Activated naive CD4-positive, alpha-beta T cell treated with anti-CD3 and anti-CD28 coated beads, Interleukin-2, amount 10 ng/mL, durations not matched to agents 7 days and 5 days (primary cell): ENCODE data around the gene NCKIPSD.

ENCODE experiments used
- CTCF ChIA-PET: fragments of 350-600 bp; sonication (Branson Sonifier 250); formaldehyde crosslinking; loops from one replicate; lab custom pipeline; 2021; ENCODE audit warnings: antibody characterized with exemption; lab: Charles Lee
- DNase-seq: peaks from one replicate; pipeline ENCODE4 v3.0.0-alpha.2; 2020
- H3K27ac Mint-ChIP-seq: one replicate; pipeline ENCODE4 v1.8.0; 2021; ENCODE audit warnings: mild to moderate bottlenecking, moderate library complexity, mixed read lengths
- H3K27me3 Mint-ChIP-seq: one replicate; pipeline ENCODE4 v1.8.0; 2021; ENCODE audit warnings: mild to moderate bottlenecking, mixed read lengths
- H3K36me3 Mint-ChIP-seq: one replicate; pipeline ENCODE4 v1.8.0; 2021; ENCODE audit warnings: mixed read lengths
- H3K4me1 Mint-ChIP-seq: one replicate; pipeline ENCODE4 v1.8.0; 2021; ENCODE audit warnings: mixed read lengths
- H3K4me3 Mint-ChIP-seq: one replicate; pipeline ENCODE4 v1.8.0; 2021; ENCODE audit warnings: mild to moderate bottlenecking, moderate library complexity, mixed read lengths
- H3K9me3 Mint-ChIP-seq: one replicate; pipeline ENCODE4 v1.8.0; 2021; ENCODE audit warnings: mixed read lengths

Gene NCKIPSD

GRCh38 chr3:48679411-48680391, 6.0 kb downstream of the NCKIPSD start:
- H3K27ac Mint-ChIP-seq = peak overlapping the region; percentile 69
- CTCF ChIA-PET = no interaction called here
- DNase-seq = no peak

DNA sequence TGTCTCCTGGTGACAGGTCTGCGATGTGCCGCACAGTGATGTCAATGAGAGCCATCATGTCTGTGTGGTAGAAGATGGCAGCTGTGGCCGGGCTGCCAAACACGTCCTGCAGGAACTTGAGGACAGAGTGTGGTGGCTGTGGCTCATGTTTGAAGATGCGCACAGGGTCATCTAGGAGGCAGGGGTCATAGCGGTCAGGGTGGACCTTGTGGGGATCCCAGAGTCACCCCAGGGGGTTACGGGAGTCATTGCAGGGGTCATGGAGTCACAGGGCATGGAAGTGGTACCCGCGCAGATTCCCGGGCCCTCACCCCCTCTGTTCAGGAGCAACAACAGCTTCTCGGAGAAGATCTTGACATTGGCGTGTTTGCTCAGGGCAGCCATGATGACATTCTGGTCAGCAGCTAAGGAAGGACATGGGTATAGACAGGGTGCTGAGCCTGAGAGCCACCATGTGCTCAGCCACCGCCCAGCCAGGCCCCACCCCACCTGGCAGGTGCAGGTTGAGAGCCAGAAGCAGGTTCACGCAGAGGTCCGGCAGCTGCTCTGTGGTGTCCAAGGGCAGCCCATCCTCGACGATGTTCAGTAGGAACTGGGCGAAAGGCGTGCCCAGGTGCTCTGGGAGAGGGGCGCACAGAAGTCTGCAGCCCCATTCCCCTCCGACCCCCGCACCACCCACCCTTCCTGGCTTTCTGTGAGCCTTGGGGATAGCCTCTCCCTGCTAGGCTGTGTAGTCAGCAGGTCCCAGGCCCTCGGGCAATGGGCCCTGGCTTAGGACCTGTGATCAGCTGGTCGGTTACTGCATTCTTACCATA, 6.9 kb downstream of the NCKIPSD start:
- CTCF ChIA-PET = no interaction called here
- peak overlapping the region; percentile 54 for H3K27ac Mint-ChIP-seq

More at GRCh38 chr3:48679411-48680391, 6.0 kb downstream of the NCKIPSD start:
- Mint-ChIP-seq H3K27me3 (no peaks in the 10 kb centered on the region), H3K9me3 (no peaks in the 10 kb centered on the region), H3K4me3 (no peak overlapping the region), H3K36me3 (peaks cover 58% of the 10 kb centered on the region), H3K4me1 (peaks cover 43% of the 10 kb centered on the region)

GRCh38 chr3:48678056-48678455, 7.7 kb downstream of the NCKIPSD start:
- CTCF ChIA-PET = no interaction called here
- Mint-ChIP-seq H3K4me3 (no peak overlapping the region), H3K9me3 (no peaks in the 10 kb centered on the region), H3K4me1 (peaks cover 30% of the 10 kb centered on the region), H3K36me3 (peaks cover 52% of the 10 kb centered on the region), H3K27me3 (no peaks in the 10 kb centered on the region), H3K27ac (no peak overlapping the region)
- no peak for DNase-seq

More for the DNA sequence above, 6.9 kb downstream of the NCKIPSD start:
- peaks cover 35% of the 10 kb centered on the region for H3K4me1 Mint-ChIP-seq
- H3K9me3 Mint-ChIP-seq = no peaks in the 10 kb centered on the region
- H3K4me3 Mint-ChIP-seq = no peak overlapping the region
- H3K36me3 Mint-ChIP-seq = peaks cover 56% of the 10 kb centered on the region
- no peaks in the 10 kb centered on the region for H3K27me3 Mint-ChIP-seq
- DNase-seq = no peak

- Mint-ChIP-seq H3K27me3 (no peaks in the 10 kb centered on the region), H3K27ac (no peak overlapping the region), H3K4me1 (peaks cover 7% of the 10 kb centered on the region), H3K36me3 (peaks cover 35% of the 10 kb centered on the region), H3K4me3 (no peak overlapping the region), H3K9me3 (no peaks in the 10 kb centered on the region)
- DNase-seq = no peak
- CTCF ChIA-PET = interaction anchor here (1.5 kb wide), 1 partner anchor 12 kb away, joined by 3 read pairs; no protein-coding TSS in a partner anchor
Measured at GRCh38 chr3:48674505-48674904, 11.2 kb downstream of the NCKIPSD start.

- H3K4me3 Mint-ChIP-seq = no peak overlapping the region
- H3K27me3 Mint-ChIP-seq = no peaks in the 10 kb centered on the region
- H3K27ac Mint-ChIP-seq = no peak overlapping the region
- CTCF ChIA-PET = no interaction called here
- H3K4me1 Mint-ChIP-seq = no peaks in the 10 kb centered on the region
- peaks cover 24% of the 10 kb centered on the region for H3K36me3 Mint-ChIP-seq
- no peaks in the 10 kb centered on the region for H3K9me3 Mint-ChIP-seq
- DNase-seq = no peak
Measured at GRCh38 chr3:48672522-48672921, 13.2 kb downstream of the NCKIPSD start.

DNA sequence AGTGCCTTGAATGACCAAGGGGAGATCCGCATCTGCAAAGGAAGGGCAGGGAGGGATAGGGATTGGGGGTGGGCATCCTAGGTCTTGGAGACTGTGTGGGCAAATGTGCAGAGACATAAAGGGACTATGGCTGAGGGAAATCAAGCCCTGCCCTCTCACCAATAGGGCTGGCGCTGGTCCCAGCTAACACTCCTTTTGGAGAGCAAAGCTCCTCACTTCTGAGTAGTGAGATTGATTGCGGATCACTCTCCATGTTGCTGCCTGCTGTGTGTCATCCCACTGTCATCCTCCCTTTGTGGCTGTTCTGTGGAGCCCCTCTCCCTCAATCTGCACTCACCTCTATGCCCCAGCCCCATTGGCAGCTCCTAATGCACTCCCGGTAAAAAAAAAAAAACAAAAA, 20.8 kb downstream of the NCKIPSD start:
- peaks cover 7% of the 10 kb centered on the region for H3K36me3 Mint-ChIP-seq
- DNase-seq = no peak
- peaks cover 21% of the 10 kb centered on the region for H3K4me1 Mint-ChIP-seq
- H3K4me3 Mint-ChIP-seq = no peak overlapping the region
- CTCF ChIA-PET = interaction anchor here (0.6 to 2.4 kb wide), 3 partner anchors 19 to 176 kb away, joined by 3 to 9 read pairs (median 6); partner anchors contain the start of gene SLC26A6
- H3K27me3 Mint-ChIP-seq = peaks cover 44% of the 10 kb centered on the region
- H3K9me3 Mint-ChIP-seq = no peaks in the 10 kb centered on the region
- no peak overlapping the region for H3K27ac Mint-ChIP-seq

GRCh38 chr3:48664313-48664644, 21.4 kb downstream of the NCKIPSD start:
- Mint-ChIP-seq H3K9me3 (no peaks in the 10 kb centered on the region), H3K36me3 (peaks cover 7% of the 10 kb centered on the region), H3K4me3 (peak overlapping the region; percentile 75), H3K27ac (peak overlapping the region; percentile 24), H3K27me3 (peaks cover 51% of the 10 kb centered on the region), H3K4me1 (peaks cover 21% of the 10 kb centered on the region)
- no peak for DNase-seq
- CTCF ChIA-PET = interaction anchor here (1.4 to 2.4 kb wide), 2 partner anchors 20 to 29 kb away, joined by 6 to 9 read pairs; partner anchors contain the start of gene SLC26A6

DNA sequence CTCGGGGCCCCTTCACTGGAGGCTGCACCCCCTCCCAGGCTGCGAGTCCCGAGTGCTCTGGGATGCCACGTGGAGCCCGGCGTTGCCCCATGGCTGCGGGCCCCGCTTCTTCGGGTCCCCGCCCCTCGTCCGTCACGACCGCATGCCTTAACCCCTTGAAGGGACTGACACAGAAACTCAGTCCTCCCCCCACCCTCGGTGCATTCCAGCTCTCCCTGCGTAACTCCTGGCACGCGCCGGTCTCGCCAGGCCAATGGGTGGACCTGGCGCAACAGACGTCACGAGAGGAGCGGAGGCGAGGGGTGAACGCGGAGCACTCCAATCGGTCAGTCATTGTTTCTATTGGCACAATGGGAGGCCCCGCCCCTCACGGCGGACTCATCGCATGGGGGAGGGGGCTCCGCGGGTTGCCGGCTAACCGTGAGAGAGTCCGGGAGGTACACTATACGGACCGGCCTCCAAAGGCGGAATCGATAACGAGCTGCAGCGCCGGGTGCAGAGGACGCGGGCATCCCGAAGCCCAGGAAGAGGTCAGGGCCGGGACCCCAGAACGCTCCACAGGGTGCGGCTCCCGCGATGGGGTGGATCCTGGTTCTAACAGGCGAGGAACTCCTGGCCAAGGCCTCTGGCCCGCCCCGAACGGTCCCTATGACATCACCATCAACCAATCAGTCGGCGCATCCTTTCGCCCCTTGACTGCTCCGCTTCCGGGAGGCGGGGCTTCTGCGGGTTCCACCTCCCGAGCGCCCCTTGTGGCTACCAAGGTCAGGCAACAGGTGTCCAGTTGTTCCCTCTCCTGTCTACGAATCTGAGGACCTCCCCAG, 22.0 kb downstream of the NCKIPSD start:
- Mint-ChIP-seq H3K4me1 (peaks cover 21% of the 10 kb centered on the region), H3K27me3 (peaks cover 54% of the 10 kb centered on the region), H3K4me3 (peak overlapping the region; percentile 75), H3K27ac (peak overlapping the region; percentile 76), H3K36me3 (peaks cover 7% of the 10 kb centered on the region), H3K9me3 (no peaks in the 10 kb centered on the region)
- CTCF ChIA-PET = interaction anchor here (0.9 to 2.4 kb wide), 4 partner anchors 21 to 105 kb away, joined by 4 to 9 read pairs (median 7); partner anchors contain the start of genes NCKIPSD and SLC26A6
- DNase-seq = peak; percentile 95

DNA sequence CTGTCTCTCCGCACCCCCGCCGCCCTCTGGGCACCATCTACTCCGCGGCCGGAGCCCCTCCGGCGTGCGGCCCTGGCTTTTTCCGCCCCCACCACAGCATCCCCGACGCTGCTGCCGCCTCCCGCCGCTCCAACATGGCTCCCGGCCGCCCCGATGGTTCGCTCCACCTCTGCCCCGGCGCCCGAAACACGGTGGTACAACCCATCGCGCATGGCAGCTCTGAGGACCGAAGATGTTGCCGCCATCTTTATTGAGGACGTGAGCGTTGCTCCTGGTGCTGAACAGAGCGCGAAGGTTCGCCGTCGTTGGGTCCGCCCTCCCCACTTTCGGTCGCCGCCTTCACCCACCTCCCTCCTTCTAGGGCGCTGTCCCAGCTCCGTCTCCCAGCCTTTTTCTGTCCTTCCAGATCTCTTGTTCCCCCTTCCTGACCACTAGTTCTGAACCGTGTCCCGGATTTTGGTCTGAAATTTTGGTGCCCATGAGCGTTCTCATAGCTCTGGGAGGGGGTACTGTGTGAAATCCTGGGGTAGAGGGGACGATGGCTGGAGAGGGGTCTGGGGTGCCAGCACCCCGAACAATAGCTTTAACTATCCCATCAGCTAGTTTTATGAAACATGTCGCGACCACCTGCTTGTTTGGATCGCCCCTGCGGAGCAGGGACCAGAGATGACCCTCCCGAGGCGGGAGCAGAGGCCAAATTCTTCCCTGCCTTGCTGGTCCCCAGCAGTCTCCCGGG, 22.8 kb downstream of the NCKIPSD start, which contains the start of gene CELSR3:
CELSR3 (minus strand) TSS at position 134 of the 736 bp plus-strand sequence. CDS start 252 bp downstream, outside the sequence.
- Mint-ChIP-seq H3K4me1 (peaks cover 21% of the 10 kb centered on the region), H3K36me3 (peaks cover 6% of the 10 kb centered on the region), H3K9me3 (no peaks in the 10 kb centered on the region), H3K27me3 (peaks cover 62% of the 10 kb centered on the region), H3K27ac (peak within 1 kb of the TSS; percentile 78), H3K4me3 (peak within 1 kb of the TSS; percentile 75)
- peak; percentile 70 for DNase-seq
- CTCF ChIA-PET = interaction anchor here (0.9 to 2.4 kb wide), 3 partner anchors 23 to 104 kb away, joined by 4 to 9 read pairs (median 8); partner anchors contain the start of genes NCKIPSD and SLC26A6

GRCh38 chr3:48662145-48662752, 23.5 kb downstream of the NCKIPSD start:
- H3K36me3 Mint-ChIP-seq = peaks cover 6% of the 10 kb centered on the region
- peak overlapping the region; percentile 19 for H3K27ac Mint-ChIP-seq
- CTCF ChIA-PET = interaction anchor here (0.9 to 2.1 kb wide), 2 partner anchors 24 to 103 kb away, joined by 4 to 8 read pairs; partner anchors contain the start of gene NCKIPSD
- peaks cover 69% of the 10 kb centered on the region for H3K27me3 Mint-ChIP-seq
- H3K4me3 Mint-ChIP-seq = peak overlapping the region; percentile 45
- DNase-seq = no peak
- H3K9me3 Mint-ChIP-seq = no peaks in the 10 kb centered on the region
- peaks cover 28% of the 10 kb centered on the region for H3K4me1 Mint-ChIP-seq

DNA sequence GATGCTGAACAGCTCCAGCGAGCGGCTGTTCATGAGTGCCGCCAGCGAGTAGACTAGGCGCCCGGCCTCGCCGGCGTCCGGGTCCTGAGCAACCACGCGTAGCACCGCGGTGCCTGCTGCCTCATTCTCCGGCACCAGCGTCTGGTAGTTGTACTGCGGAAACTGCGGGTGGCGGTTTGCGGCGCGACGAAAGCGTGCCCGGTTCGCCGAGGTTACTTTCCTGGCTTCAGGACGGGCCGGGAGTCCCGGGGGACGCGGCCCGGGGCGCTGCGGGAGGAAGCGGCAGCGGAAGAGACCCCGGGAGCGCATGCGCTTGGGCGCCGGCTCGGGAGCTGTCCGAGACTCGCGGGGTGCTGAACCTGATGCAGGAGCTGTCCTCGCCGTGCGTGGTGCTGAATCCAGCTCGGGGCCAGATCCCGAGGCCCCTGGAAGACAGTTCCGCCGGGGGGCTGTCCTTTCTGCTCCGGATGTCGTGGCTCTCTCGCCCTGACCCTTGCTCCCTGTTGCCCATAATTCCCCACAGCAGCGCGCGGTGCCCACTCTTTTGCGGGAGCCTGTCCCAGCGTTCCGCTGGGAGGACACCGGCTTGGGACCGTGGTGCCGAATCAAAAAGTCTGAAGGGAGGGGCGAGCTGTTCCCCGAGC, 24.1 kb downstream of the NCKIPSD start:
- Mint-ChIP-seq H3K9me3 (no peaks in the 10 kb centered on the region), H3K4me3 (peak overlapping the region; percentile 45), H3K27ac (peak overlapping the region; percentile 52), H3K27me3 (peaks cover 72% of the 10 kb centered on the region), H3K4me1 (peaks cover 34% of the 10 kb centered on the region), H3K36me3 (peaks cover 6% of the 10 kb centered on the region)
- peak; percentile 84 for DNase-seq
- CTCF ChIA-PET = interaction anchor here (2.1 kb wide), 1 partner anchor 103 kb away, joined by 8 read pairs; no protein-coding TSS in a partner anchor
